Panc1 (cell line): ENCODE results near the gene ADGRB3. TPM values are rescaled to one million over a fixed set of nuclear protein-coding genes. Genes with fewer than 3 reads are reported as not detected.

Experiments used
- ATAC-seq: fragments of 200-7000 bp; cut with Tn5 transposase; 2 replicates; pipeline ENCODE4 v1.9.1; 2020; ENCODE audit warnings: mild to moderate bottlenecking, moderate library complexity
- BruUV-seq: library from RNA; stranded (reverse); fragments of 400-500 nt; replicated peaks from 2 replicates; lab custom pipeline; 2021; lab: Mats Ljungman, UMichigan
- CTCF ChIA-PET: fragments of 300-600 bp; sonication (Branson Sonifier 250); formaldehyde crosslinking; loops from one replicate; lab custom pipeline; 2022; ENCODE audit warnings: antibody characterized with exemption; lab: Charles Lee
- POLR2A ChIA-PET: fragments of 300-600 bp; sonication (Branson Sonifier 250); formaldehyde crosslinking; loops from one replicate; lab custom pipeline; 2022; ENCODE audit warnings: antibody characterized with exemption; lab: Charles Lee
- DNase-seq: peaks from one replicate; pipeline ENCODE4 v3.0.0-alpha.2; 2010; ENCODE audit warnings: low read depth, low spot score
- H3K27ac ChIP-seq: 2 replicates; pipeline ENCODE4 v1.5.1; 2011; ENCODE audit warnings: mild to moderate bottlenecking, low read length, inconsistent platforms
- H3K27me3 ChIP-seq: fragments of 200-500 bp; sonication (Bioruptor generic); 2 replicates; pipeline ENCODE4 v1.6.0; 2014; ENCODE audit warnings: low read length, inconsistent platforms; ENCODE audit not compliant: control insufficient read depth, insufficient read depth
- H3K36me3 ChIP-seq: fragments of 200-500 bp; sonication (Bioruptor generic); 2 replicates; pipeline ENCODE4 v1.5.1; 2014; ENCODE audit warnings: inconsistent platforms, mild to moderate bottlenecking, low read length, moderate library complexity; ENCODE audit not compliant: control insufficient read depth, insufficient read depth
- H3K4me1 ChIP-seq: 2 replicates; pipeline ENCODE4 v1.5.1; 2011; ENCODE audit warnings: inconsistent platforms, mild to moderate bottlenecking, low read length, moderate library complexity; ENCODE audit not compliant: control insufficient read depth, insufficient read depth
- H3K4me3 ChIP-seq, 2 experiments: 2 replicates each; pipeline ENCODE4 v1.5.1; 2011 to 2012; ENCODE audit warnings: low read depth in 2 of 2, low read length in 2 of 2, mild to moderate bottlenecking in 2 of 2, inconsistent platforms in 1 of 2, moderate library complexity in 1 of 2
- H3K9me3 ChIP-seq: fragments of 200-500 bp; sonication (Bioruptor generic); 2 replicates; pipeline ENCODE4 v1.5.1; 2014; ENCODE audit warnings: low read depth, mild to moderate bottlenecking, inconsistent platforms, low read length, moderate library complexity; ENCODE audit not compliant: control insufficient read depth, insufficient read depth
- POLR2AphosphoS5 ChIP-seq: IDR thresholded peaks from 2 replicates; pipeline ENCODE4 v1.6.1; 2012; ENCODE audit warnings: mild to moderate bottlenecking, low read depth, low read length, moderate library complexity
- SIN3A ChIP-seq: IDR thresholded peaks from 2 replicates; pipeline ENCODE4 v1.6.1; 2012; ENCODE audit warnings: low read depth, mild to moderate bottlenecking, low read length, moderate library complexity, borderline replicate concordance; ENCODE audit not compliant: insufficient read depth
- TCF7L2 ChIP-seq: IDR thresholded peaks from 2 replicates; pipeline ENCODE4 v1.6.1; 2011; ENCODE audit warnings: mild to moderate bottlenecking, low read depth, low read length, inconsistent platforms
- in situ Hi-C: cut with HindIII; loops from 2 replicates; pipeline ENCODE4 v1.10.0; 2016; ENCODE audit warnings: low sequenced_read_pairs, low pct_unique_long_range_greater_than_20kb
- intact Hi-C: fragments of 100-400 bp; cut with micrococcal nuclease; formaldehyde crosslinking; loops from one replicate; pipeline ENCODE4 v1.10.0; 2022; ENCODE audit not compliant: unreplicated experiment
- total RNA-seq: library from RNA; stranded (reverse); gene quantifications from one replicate; pipeline ENCODE4 v1.2.1, GENCODE V29; 2021; ENCODE audit not compliant: unreplicated experiment
- TF ChIP-seq, protein P1 (sequence below): fragments of 450-650 bp; IDR thresholded peaks from 2 replicates; pipeline ENCODE4 v1.5.1; 2017; ENCODE audit warnings: mild to moderate bottlenecking
- TF ChIP-seq, protein P2 (sequence below), 2 experiments: IDR thresholded peaks; 2 replicates each; pipeline ENCODE4 v1.6.1; 2011 to 2012; ENCODE audit warnings: low read depth in 2 of 2, control low read depth in 1 of 2, low read length in 1 of 2, mild to moderate bottlenecking in 1 of 2, moderate library complexity in 1 of 2; ENCODE audit not compliant: insufficient read depth in 1 of 2

ADGRB3 gene
- total RNA-seq, 1 experiment from 2014 or later: 0.10 TPM

DNA sequence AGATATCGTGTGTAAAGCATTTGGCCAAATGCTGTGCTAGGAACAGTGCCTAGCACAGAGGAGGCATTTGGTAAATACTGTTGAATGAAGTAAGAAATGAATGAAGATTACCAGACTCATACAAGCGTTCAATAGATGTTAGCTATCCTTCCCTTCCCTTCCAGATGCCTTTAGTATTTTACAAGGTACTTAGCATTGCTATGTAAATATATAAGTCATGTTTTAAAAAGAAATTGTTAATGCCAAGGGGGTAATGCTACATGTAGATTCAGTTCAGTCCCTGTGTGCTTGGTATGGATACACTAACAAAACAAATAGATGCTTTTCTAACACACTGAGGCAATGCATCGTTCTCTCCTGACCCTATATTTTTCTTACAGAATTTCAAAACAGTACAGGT lies 407.2 kb downstream of the ADGRB3 start:
- TF ChIP-seq TCF7L2: no peak
- TF ChIP-seq, protein P1, sequence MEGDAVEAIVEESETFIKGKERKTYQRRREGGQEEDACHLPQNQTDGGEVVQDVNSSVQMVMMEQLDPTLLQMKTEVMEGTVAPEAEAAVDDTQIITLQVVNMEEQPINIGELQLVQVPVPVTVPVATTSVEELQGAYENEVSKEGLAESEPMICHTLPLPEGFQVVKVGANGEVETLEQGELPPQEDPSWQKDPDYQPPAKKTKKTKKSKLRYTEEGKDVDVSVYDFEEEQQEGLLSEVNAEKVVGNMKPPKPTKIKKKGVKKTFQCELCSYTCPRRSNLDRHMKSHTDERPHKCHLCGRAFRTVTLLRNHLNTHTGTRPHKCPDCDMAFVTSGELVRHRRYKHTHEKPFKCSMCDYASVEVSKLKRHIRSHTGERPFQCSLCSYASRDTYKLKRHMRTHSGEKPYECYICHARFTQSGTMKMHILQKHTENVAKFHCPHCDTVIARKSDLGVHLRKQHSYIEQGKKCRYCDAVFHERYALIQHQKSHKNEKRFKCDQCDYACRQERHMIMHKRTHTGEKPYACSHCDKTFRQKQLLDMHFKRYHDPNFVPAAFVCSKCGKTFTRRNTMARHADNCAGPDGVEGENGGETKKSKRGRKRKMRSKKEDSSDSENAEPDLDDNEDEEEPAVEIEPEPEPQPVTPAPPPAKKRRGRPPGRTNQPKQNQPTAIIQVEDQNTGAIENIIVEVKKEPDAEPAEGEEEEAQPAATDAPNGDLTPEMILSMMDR: no peak
- TF ChIP-seq, protein P2, sequence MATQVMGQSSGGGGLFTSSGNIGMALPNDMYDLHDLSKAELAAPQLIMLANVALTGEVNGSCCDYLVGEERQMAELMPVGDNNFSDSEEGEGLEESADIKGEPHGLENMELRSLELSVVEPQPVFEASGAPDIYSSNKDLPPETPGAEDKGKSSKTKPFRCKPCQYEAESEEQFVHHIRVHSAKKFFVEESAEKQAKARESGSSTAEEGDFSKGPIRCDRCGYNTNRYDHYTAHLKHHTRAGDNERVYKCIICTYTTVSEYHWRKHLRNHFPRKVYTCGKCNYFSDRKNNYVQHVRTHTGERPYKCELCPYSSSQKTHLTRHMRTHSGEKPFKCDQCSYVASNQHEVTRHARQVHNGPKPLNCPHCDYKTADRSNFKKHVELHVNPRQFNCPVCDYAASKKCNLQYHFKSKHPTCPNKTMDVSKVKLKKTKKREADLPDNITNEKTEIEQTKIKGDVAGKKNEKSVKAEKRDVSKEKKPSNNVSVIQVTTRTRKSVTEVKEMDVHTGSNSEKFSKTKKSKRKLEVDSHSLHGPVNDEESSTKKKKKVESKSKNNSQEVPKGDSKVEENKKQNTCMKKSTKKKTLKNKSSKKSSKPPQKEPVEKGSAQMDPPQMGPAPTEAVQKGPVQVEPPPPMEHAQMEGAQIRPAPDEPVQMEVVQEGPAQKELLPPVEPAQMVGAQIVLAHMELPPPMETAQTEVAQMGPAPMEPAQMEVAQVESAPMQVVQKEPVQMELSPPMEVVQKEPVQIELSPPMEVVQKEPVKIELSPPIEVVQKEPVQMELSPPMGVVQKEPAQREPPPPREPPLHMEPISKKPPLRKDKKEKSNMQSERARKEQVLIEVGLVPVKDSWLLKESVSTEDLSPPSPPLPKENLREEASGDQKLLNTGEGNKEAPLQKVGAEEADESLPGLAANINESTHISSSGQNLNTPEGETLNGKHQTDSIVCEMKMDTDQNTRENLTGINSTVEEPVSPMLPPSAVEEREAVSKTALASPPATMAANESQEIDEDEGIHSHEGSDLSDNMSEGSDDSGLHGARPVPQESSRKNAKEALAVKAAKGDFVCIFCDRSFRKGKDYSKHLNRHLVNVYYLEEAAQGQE (IDR thresholded peaks at IDR 0.05; ENCODE audit: insufficient read depth in 1 of 2, low read depth in 2 of 2, low read length in 1 of 2): no peak
- no peak for TF ChIP-seq SIN3A
- no peak for TF ChIP-seq POLR2AphosphoS5
- Histone ChIP-seq H3K36me3 (no peaks in the 10 kb centered on the region), H3K27ac (no peak overlapping the region), H3K4me3 (no peak overlapping the region), H3K27me3 (no peaks in the 10 kb centered on the region), H3K4me1 (no peaks in the 10 kb centered on the region), H3K9me3 (no peaks in the 10 kb centered on the region)
- ATAC-seq: no peak
- POLR2A ChIA-PET: no interaction called here
- intact Hi-C loops (no loop called here), in situ Hi-C loops (no loop called here)
- CTCF ChIA-PET: no interaction called here
- BruUV-seq: no TSS peak
- no peak for DNase-seq

DNA sequence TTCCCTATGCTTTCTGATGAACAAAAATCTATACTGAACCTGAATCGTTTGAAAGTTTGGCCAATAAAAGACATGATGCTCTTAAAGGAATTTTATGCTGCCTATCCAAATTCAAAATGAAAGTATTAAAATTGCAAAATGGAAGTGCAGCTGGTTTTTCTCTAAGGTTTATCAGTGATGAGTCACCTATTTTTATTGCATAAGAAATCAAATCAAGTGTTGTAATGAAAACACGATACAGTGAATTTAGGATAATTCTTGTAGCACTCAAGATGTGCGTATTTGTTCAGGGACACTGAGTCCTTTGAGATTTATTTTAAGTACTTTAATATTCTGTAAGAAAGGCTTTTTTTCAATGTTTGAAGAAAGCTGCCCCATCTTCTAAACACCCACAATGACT lies 409.5 kb downstream of the ADGRB3 start:
- Histone ChIP-seq H3K36me3 (no peaks in the 10 kb centered on the region), H3K27me3 (no peaks in the 10 kb centered on the region), H3K4me3 (no peak overlapping the region), H3K4me1 (no peaks in the 10 kb centered on the region), H3K9me3 (no peaks in the 10 kb centered on the region), H3K27ac (no peak overlapping the region)
- no TSS peak for BruUV-seq
- POLR2A ChIA-PET: no interaction called here
- ATAC-seq: no peak
- CTCF ChIA-PET: no interaction called here
- intact Hi-C loops (no loop called here), in situ Hi-C loops (no loop called here)
- no peak for DNase-seq
- TF ChIP-seq TCF7L2: no peak
- TF ChIP-seq, protein P1: no peak
- TF ChIP-seq POLR2AphosphoS5: no peak
- TF ChIP-seq, protein P2 (IDR thresholded peaks at IDR 0.05; ENCODE audit: insufficient read depth in 1 of 2, low read depth in 2 of 2, low read length in 1 of 2): no peak
- no peak for TF ChIP-seq SIN3A
